A204.1 (cell line): Measurements from ENCODE around the gene XRCC5.

Source experiments
- FAIRE-seq: peaks from 2 replicates; lab custom pipeline; 2012; peaks lifted over from hg19 to GRCh38; lab: Jason Lieb, UNC

XRCC5 gene

DNA sequence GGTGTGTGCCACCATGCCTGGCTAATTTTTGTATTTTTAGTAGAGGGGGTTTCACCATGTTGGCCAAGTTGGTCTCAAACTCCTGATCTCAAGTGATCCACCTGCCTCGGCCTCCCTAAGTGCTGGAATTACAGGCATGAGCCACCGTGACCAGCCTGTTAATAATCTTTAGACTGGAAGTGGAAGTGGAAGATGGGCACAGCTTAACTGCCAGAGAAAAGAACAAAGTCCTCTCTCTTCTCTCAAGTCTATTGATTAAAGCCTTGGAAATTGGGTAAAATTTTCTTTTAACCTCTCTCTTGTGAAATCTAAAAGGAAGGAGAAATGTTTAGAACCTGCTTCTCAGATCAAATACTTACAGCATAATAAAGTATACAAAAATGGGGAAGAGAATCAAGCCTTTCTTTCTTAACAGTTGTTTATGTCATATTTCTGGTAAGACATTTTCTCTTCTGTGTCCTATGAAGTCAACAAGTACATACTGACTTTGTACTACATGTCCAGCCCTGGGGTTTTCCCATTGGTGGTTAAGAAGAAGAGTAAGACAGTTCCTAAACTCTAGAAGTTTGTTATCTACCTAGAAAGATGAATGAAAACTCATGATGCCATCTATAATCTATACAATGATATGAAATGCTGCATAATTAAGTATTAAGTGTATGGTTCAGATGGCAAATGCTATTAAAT is 22.8 kb upstream of the XRCC5 start:
- FAIRE-seq = no peak

GRCh38 chr2:216090369-216090786 is 18.8 kb upstream of the XRCC5 start:
- FAIRE-seq = no peak

DNA sequence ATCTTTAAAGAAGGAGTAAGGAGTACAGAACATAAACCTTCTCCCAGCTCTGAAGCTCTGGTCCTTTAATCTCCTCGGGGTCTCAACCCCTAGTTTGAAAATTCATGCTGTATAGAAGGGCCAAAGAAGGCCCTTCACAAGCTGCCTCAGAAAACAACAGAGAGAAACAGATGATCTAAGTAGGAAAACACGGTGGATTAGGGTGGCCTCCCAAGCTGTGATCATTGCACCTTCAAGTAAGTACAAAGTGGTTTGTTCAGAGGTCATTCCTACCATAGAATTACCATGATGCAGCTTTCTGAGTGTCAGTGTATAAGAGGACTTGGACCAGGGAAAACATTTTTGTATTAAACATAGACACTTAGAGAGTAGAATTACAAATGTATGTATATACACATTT is 16.5 kb upstream of the XRCC5 start:
- FAIRE-seq = no peak

- no peak for FAIRE-seq
These were observed 14.4 kb upstream of the XRCC5 start for GRCh38 chr2:216094701-216095100.

- FAIRE-seq = no peak
These were observed 10.5 kb upstream of the XRCC5 start for GRCh38 chr2:216098421-216099334.

GRCh38 chr2:216101109-216101508 is 8.0 kb upstream of the XRCC5 start:
- FAIRE-seq = no peak

DNA sequence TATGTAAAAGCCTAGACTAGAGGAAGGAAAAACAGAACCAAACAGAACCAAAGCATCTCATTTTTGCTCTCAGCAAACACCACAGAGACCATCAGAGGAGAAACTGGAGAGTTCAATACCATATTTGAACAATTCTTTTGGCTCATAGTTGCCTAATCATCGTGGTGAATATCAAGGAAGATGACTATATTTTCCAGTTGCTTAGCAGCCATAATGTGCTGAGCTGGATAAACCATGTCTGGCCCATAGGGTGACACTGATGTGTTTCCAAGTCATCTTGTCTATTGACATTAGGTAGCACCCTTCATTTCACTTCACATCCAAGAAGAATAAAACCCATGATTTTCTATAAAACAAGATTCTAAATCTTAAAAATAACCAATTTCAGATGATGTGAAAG is 5.9 kb upstream of the XRCC5 start:
- FAIRE-seq = no peak

GRCh38 chr2:216104691-216105090 is 4.5 kb upstream of the XRCC5 start:
- FAIRE-seq = no peak

DNA sequence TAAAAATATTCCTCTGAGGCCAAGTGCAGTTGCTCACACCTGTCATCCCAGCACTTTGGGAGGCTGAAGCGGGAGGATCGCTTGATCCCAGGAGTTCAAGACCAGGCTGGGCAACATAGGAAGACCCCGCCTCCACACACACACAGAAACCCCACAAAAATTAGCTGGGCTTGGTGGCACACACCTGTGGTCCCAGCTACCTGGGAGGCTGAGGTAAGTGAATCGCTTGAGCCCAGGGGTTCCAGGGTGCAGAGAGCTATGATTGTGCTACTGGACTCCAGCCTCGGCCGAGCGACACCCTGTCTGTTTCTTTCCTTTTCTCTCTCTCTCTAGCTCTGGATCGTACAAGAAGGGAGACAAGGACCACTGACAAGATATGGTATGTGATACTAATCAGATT is 1.8 kb upstream of the XRCC5 start:
- FAIRE-seq = no peak

- no peak for FAIRE-seq
These were observed 1.4 kb upstream of the XRCC5 start for GRCh38 chr2:216107760-216108159.

DNA sequence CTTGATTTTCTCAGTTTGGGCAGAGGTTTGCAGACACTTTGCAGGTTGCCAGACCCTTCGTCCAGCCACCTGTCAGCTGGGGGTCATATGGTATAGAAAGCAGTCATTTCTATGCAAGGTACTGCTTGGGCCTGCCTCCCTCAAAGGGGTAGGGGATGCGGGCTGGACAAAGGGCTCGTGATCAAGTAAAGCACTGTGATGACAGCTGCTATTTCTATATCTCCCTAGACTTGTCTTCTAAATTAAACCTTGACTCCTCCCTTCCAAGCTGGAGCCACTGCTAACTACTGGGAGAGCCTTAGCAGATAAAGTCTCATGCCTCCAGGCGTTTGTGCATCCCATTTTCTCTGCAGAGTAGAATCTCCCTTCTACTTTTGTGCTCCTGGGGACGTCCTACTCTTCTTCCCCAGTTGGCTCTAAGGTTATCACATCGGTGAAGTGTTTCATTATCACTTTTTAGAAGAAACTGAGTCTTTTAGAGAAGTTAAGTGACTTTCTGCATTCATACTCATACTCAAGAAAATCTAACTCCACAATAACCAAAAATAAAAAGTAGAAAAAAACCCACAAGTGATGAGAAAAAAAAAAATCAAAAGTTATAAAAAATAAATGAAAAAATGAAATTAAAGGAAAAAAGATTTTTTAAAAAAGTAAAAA is 710 bp upstream of the XRCC5 start:
- no peak for FAIRE-seq

- peak; percentile 19 for FAIRE-seq
These were observed 940 bp downstream of the XRCC5 start for GRCh38 chr2:216109962-216110614.

- no peak for FAIRE-seq
These were observed 1.5 kb downstream of the XRCC5 start for GRCh38 chr2:216110620-216111019.

- FAIRE-seq = no peak
These were observed 2.0 kb downstream of the XRCC5 start for GRCh38 chr2:216111122-216111521.

DNA sequence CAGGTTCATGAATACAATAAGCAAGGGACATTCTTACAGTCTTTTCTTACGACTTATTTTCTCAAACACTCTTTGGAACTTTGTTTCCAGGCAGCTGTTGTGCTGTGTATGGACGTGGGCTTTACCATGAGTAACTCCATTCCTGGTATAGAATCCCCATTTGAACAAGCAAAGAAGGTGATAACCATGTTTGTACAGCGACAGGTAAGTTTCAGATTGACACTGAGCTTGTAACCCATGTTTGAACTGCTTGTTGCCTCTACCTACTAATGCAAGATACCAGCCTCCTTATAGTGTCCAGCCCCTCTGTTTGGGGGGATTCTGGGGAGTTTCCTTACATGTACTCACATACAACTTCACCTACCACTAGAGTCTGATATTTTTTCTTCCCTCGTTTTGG is 3.8 kb downstream of the XRCC5 start:
- no peak for FAIRE-seq

- FAIRE-seq = no peak
These were observed 4.4 kb downstream of the XRCC5 start for GRCh38 chr2:216113572-216113971.

GRCh38 chr2:216114382-216114713 is 5.2 kb downstream of the XRCC5 start:
- FAIRE-seq = no peak

DNA sequence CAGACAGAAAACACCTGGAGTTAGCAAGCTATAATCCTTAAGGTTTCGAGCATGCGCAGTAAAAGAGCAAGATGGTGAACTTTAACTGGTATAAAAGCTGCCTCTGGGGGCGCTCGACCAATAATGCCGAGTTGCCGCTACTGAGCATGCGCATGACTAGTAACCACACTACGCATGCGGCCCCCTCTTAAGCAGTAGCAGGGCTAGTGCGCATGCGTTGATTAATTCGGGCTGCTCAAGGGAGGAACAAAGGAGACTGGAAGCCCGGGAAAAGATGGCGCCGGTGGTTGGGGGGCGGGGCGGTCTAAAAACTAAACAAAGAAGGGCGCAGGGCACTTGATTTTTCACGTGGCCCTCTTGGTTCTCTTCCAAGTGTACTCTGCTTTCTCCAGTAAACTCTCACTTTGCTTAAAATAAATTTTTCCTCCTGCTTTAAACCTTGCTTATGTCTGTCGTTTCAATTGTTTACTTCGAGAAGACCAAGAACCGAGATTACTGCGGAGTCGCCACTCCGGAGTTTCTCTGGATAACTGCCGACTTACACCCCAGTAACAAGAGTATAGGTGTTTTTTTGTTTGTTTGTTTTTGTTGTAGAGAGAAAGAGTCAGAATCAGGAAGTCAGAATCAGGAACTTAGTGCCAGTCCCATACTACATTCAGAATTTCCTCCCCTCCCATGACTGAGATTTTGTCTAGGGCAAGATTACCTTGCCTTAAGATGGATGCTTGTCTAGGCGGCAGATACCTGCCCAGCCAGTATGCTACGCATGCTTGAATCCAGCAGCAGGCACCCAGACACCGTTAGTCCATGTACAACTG is 5.8 kb downstream of the XRCC5 start:
- FAIRE-seq = peak; percentile 96

DNA sequence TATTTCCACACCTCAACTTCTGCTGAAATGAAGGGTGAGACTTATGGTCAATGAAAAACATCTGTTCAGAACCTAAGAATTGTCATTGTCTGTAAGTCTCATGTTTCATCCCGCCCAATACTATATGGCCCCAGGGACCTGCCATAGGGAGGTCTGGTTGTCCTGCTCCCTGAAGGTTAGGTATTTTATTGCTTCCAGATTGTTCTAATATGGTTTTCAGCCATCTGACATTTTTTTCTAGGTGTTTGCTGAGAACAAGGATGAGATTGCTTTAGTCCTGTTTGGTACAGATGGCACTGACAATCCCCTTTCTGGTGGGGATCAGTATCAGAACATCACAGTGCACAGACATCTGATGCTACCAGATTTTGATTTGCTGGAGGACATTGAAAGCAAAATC is 7.3 kb downstream of the XRCC5 start:
- no peak for FAIRE-seq

DNA sequence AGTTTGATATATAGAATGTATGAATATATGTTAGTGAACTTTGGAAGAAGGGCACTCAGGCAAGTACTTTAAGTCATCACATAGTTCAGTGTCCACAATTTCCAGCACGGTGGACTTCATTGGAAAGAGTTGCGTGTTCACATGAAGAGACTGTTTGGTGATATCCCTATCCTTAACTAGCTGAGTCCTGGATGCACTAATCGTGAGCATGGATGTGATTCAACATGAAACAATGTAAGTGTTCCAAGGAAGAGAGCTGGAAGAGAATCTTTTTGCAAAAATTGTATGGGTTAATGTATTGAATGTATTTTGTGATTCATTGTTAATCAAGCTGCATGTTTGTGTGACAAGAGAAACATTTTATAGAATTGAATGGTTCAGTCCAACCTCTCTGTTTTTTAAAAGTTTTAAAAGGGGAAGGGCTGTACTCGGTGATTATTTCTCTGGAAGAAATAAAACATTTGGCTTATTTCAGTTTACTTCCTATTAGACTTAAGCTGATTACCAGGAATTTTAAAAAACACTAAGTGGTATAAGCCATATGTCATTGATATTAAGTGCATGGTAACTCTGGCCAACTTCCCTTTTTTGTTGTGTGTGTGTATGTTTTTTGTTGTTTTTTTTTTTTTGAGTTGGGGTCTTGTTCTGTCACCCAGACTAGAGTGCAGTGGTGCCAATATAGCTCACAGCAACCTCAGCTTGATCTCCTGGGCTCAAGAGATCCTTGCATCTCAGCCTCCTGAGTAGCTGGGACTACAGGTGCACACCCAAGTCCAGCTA is 8.6 kb downstream of the XRCC5 start:
- FAIRE-seq = no peak

DNA sequence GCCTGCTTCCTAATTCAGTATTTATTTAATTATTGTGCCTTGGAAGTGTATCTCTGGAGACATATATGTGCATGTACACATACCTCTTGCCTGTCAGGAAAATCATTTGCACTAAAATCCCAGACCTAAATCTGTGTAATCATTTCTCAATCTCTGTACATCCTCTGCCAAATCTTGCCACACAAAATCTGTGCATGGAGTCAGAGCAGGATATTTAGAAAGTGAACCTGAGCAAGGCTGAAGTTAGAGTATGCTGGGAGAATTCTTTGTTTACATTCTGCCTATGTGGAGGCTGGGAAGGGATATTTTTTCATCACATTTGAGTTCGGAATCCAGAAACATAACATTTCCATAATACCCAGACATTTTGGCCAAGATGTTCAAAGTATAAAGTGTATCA is 9.3 kb downstream of the XRCC5 start:
- no peak for FAIRE-seq
